ENCODE measurements around the gene EVI5L. TPM values are rescaled to one million over a fixed set of nuclear protein-coding genes. Genes with fewer than 3 reads are reported as not detected.

The EVI5L gene
- polyA plus RNA-seq, 1 of the 3 experiments (the other 2 are of a cell fraction) = 9.7 TPM

DNA sequence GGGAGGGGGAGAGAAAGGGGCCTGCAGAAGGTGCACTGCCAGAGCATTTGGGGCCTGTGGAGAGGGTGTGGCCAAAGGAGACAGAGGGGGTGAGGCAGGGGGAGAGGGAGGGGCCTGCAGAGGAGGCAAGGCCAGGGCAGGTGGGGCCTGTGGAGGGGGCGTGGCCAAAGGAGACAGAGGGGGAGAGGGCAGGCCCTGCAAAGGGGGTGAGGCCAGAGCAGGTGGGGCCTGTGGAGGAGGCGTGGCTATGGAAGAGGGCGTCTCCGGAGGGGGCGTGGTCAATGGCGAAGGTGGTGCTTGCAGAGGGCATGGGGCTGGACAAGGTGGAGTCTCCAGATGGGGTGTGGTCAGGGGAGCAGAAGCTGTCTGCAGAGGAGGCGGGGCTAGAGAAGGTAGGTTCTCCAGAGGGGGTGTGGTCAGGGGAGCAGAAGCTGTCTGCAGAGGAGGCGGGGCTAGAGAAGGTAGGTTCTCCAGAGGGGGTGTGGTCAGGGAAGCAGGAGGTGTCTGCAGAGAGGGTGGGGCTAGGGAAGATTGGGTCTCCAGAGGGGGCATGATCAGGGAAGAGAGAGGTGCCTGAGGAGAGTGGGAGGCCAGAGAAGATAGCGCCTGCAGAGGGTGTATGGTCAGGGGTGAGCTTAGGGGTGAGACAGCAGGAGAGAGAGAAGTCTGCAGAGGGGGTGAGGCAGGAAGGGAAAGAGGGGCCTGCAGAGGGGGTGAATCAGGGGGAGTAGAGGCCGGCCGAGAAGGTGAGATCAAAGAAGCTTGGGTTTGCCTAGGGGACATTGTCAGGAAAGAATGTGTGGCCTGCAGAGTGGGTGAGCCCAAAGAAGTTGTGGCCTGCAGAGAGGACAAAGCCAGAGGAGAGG, 40.8 kb downstream of the EVI5L start:
- H3K9me3 ChIP-seq = no peaks in the 10 kb centered on the region
- WGBS (ENCODE audit: low lambda C conversion rate) = 69% methylated on average over 11 of the region's 11 CpGs
- 0 out of 2 replicates have a peak overlapping the region, but pooled peaks have one; percentile 92 for H2AFZ ChIP-seq (ENCODE audit: low read depth)
- no peak for TF ChIP-seq TCF12 (IDR thresholded peaks at IDR 0.05)
- TF ChIP-seq, protein P1, sequence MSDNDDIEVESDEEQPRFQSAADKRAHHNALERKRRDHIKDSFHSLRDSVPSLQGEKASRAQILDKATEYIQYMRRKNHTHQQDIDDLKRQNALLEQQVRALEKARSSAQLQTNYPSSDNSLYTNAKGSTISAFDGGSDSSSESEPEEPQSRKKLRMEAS (IDR thresholded peaks at IDR 0.05; ENCODE audit: low read depth) = no peak
- TF ChIP-seq, protein P2, sequence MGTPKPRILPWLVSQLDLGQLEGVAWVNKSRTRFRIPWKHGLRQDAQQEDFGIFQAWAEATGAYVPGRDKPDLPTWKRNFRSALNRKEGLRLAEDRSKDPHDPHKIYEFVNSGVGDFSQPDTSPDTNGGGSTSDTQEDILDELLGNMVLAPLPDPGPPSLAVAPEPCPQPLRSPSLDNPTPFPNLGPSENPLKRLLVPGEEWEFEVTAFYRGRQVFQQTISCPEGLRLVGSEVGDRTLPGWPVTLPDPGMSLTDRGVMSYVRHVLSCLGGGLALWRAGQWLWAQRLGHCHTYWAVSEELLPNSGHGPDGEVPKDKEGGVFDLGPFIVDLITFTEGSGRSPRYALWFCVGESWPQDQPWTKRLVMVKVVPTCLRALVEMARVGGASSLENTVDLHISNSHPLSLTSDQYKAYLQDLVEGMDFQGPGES (IDR thresholded peaks at IDR 0.05; ENCODE audit: low read depth, low read length) = no peak
- TF ChIP-seq RAD21 (IDR thresholded peaks at IDR 0.05; ENCODE audit: low read length) = no peak
- no peak for TF ChIP-seq FOXJ3 (CRISPR knock-in tag; IDR thresholded peaks at IDR 0.05)
- TF ChIP-seq, protein P3, sequence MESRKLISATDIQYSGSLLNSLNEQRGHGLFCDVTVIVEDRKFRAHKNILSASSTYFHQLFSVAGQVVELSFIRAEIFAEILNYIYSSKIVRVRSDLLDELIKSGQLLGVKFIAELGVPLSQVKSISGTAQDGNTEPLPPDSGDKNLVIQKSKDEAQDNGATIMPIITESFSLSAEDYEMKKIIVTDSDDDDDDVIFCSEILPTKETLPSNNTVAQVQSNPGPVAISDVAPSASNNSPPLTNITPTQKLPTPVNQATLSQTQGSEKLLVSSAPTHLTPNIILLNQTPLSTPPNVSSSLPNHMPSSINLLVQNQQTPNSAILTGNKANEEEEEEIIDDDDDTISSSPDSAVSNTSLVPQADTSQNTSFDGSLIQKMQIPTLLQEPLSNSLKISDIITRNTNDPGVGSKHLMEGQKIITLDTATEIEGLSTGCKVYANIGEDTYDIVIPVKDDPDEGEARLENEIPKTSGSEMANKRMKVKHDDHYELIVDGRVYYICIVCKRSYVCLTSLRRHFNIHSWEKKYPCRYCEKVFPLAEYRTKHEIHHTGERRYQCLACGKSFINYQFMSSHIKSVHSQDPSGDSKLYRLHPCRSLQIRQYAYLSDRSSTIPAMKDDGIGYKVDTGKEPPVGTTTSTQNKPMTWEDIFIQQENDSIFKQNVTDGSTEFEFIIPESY (IDR thresholded peaks at IDR 0.05; ENCODE audit: borderline replicate concordance, low read depth) = no peak
- TF ChIP-seq SIN3A (IDR thresholded peaks at IDR 0.05; ENCODE audit: borderline replicate concordance, low read depth, low read length) = no peak
- TF ChIP-seq MXI1 (IDR thresholded peaks at IDR 0.05; ENCODE audit: low read depth, low read length) = no peak
- no peak for TF ChIP-seq EP300 (IDR thresholded peaks at IDR 0.05; ENCODE audit: borderline replicate concordance in 1 of 2, low read depth in 1 of 2, low read length in 1 of 2)
- TF ChIP-seq, protein P4, sequence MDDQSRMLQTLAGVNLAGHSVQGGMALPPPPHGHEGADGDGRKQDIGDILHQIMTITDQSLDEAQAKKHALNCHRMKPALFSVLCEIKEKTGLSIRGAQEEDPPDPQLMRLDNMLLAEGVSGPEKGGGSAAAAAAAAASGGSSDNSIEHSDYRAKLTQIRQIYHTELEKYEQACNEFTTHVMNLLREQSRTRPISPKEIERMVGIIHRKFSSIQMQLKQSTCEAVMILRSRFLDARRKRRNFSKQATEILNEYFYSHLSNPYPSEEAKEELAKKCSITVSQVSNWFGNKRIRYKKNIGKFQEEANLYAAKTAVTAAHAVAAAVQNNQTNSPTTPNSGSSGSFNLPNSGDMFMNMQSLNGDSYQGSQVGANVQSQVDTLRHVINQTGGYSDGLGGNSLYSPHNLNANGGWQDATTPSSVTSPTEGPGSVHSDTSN (IDR thresholded peaks at IDR 0.05) = no peak
- TF ChIP-seq GATA2 (CRISPR knock-in tag; IDR thresholded peaks at IDR 0.05) = no peak
- POLR2A ChIA-PET = interaction anchor here (0.6 kb wide), 2 partner anchors 12 to 434 kb away, joined by 3 to 4 read pairs; no protein-coding TSS in a partner anchor
- H3F3A ChIP-seq (replicated peaks; ENCODE audit: insufficient read depth) = peaks cover 14% of the 10 kb centered on the region
- H3K27ac ChIP-seq (ENCODE audit: low read depth in 2 of 2, low read length in 1 of 2) = peak overlapping the region in 1 of 2 experiments; percentile 74; a peak in 1 of 4 replicates
- no peaks in the 10 kb centered on the region for H4K20me1 ChIP-seq (ENCODE audit: insufficient read depth)
- DNase-seq = peak; percentile 78
- CTCF ChIA-PET = no interaction called here
- no peaks in the 10 kb centered on the region for H3K36me3 ChIP-seq (replicated peaks in 1 of 2; ENCODE audit: control insufficient read depth in 1 of 2, insufficient read depth in 2 of 2, low read length in 1 of 2)
- H3K4me2 ChIP-seq = no peak overlapping the region
- H3K4me1 ChIP-seq (ENCODE audit: control insufficient read depth in 1 of 2, insufficient read depth in 2 of 2, low read depth in 1 of 2, low read length in 1 of 2) = peaks cover 0 to 30% of the 10 kb centered on the region in 2 experiments; a peak in 2 of 4 replicates
- H3K9me2 ChIP-seq = no peaks in the 10 kb centered on the region
- no peak overlapping the region for H3K4me3 ChIP-seq (ENCODE audit: low read depth in 2 of 2, low read length in 1 of 2)
- no peaks in the 10 kb centered on the region for H3K27me3 ChIP-seq (ENCODE audit: insufficient read depth)
- H3K9ac ChIP-seq = no peak overlapping the region
- H3K79me2 ChIP-seq (ENCODE audit: insufficient read depth) = no peaks in the 10 kb centered on the region
